SK-N-SH treated with all-trans-retinoic acid at 6 μM for 48 hours (cell line): Measurements from ENCODE around the gene GIPC2.

Source experiments
- ATAC-seq: fragments of 200-7000 bp; cut with Tn5 transposase; 3 replicates; pipeline ENCODE4 v1.9.1; 2020; ENCODE audit warnings: mild to moderate bottlenecking, moderate library complexity
- ARNTL ChIP-seq: fragments of 450-650 bp; formaldehyde crosslinking; IDR thresholded peaks from 2 replicates; pipeline ENCODE4 v1.5.0; 2020; ENCODE audit warnings: low read depth, mild to moderate bottlenecking, moderate library complexity, borderline replicate concordance
- BACH2 ChIP-seq: fragments of 250-450 bp; sonication (Bioruptor Pico); IDR thresholded peaks from 2 replicates; pipeline ENCODE4 v1.9.0; 2021; ENCODE audit warnings: mild to moderate bottlenecking, borderline replicate concordance
- CREB5 ChIP-seq: fragments of 250-450 bp; sonication (Bioruptor Pico); IDR thresholded peaks from 2 replicates; pipeline ENCODE4 v1.5.1; 2020; ENCODE audit warnings: low read depth, mild to moderate bottlenecking, moderate library complexity
- CSDC2 ChIP-seq: fragments of 250-450 bp; sonication (Bioruptor Pico); IDR thresholded peaks from 2 replicates; pipeline ENCODE4 v1.5.0; 2020; ENCODE audit warnings: mild to moderate bottlenecking, moderate library complexity
- CSRNP3 ChIP-seq: fragments of 250-450 bp; sonication (Bioruptor Pico); IDR thresholded peaks from 2 replicates; pipeline ENCODE4 v1.5.1; 2021; ENCODE audit warnings: mild to moderate bottlenecking, moderate library complexity
- ESRRG ChIP-seq: fragments of 250-450 bp; sonication (Bioruptor Pico); IDR thresholded peaks from 2 replicates; pipeline ENCODE4 v1.6.1; 2021; ENCODE audit warnings: mild to moderate bottlenecking
- GLIS3 ChIP-seq: fragments of 250-450 bp; sonication (Bioruptor Pico); IDR thresholded peaks from 2 replicates; pipeline ENCODE4 v1.5.0; 2020; ENCODE audit warnings: mild to moderate bottlenecking, moderate library complexity
- ISL1 ChIP-seq: fragments of 250-450 bp; sonication (Bioruptor Pico); IDR thresholded peaks from 2 replicates; pipeline ENCODE4 v2.1.2; 2022; ENCODE audit warnings: mild to moderate bottlenecking, moderate library complexity
- OSR1 ChIP-seq: fragments of 250-450 bp; sonication (Bioruptor Pico); IDR thresholded peaks from 2 replicates; pipeline ENCODE4 v1.8.0; 2022; ENCODE audit warnings: moderate library complexity, mild to moderate bottlenecking, inconsistent platforms
- PATZ1 ChIP-seq: fragments of 250-450 bp; sonication (Bioruptor Pico); IDR thresholded peaks from 2 replicates; pipeline ENCODE4 v1.8.0; 2020; ENCODE audit warnings: mild to moderate bottlenecking, moderate library complexity, borderline replicate concordance
- POU6F1 ChIP-seq: fragments of 250-450 bp; sonication (Bioruptor Pico); IDR thresholded peaks from 2 replicates; pipeline ENCODE4 v1.8.0; 2021; ENCODE audit warnings: low read depth, mild to moderate bottlenecking, moderate library complexity, borderline replicate concordance
- PPARA ChIP-seq: fragments of 250-450 bp; sonication (Bioruptor Pico); IDR thresholded peaks from 2 replicates; pipeline ENCODE4 v1.5.0; 2020; ENCODE audit warnings: mild to moderate bottlenecking, borderline replicate concordance
- RARB ChIP-seq: fragments of 250-450 bp; sonication (Bioruptor Pico); IDR thresholded peaks from 2 replicates; pipeline ENCODE4 v1.8.0; 2021; ENCODE audit warnings: mild to moderate bottlenecking, moderate library complexity
- SNAI2 ChIP-seq: fragments of 250-450 bp; sonication (Bioruptor Pico); IDR thresholded peaks from 2 replicates; pipeline ENCODE4 v1.5.0; 2020; ENCODE audit warnings: mild to moderate bottlenecking, moderate library complexity
- TCF4 ChIP-seq: fragments of 250-450 bp; sonication (Bioruptor Pico); IDR thresholded peaks from 2 replicates; pipeline ENCODE4 v1.8.0; 2021; ENCODE audit warnings: mild to moderate bottlenecking, moderate library complexity, borderline replicate concordance
- TOX ChIP-seq: fragments of 250-450 bp; sonication (Bioruptor Pico); IDR thresholded peaks from 2 replicates; pipeline ENCODE4 v1.8.0; 2021; ENCODE audit warnings: mild to moderate bottlenecking, moderate library complexity, borderline replicate concordance
- TSHZ2 ChIP-seq: fragments of 250-450 bp; sonication (Bioruptor Pico); IDR thresholded peaks from 2 replicates; pipeline ENCODE4 v1.5.0; 2020; ENCODE audit warnings: mild to moderate bottlenecking, moderate library complexity
- ZC3H10 ChIP-seq: fragments of 250-450 bp; sonication (Bioruptor Pico); IDR thresholded peaks from 2 replicates; pipeline ENCODE4 v1.5.1; 2021; ENCODE audit warnings: mild to moderate bottlenecking, moderate library complexity
- ZFP3 ChIP-seq: fragments of 250-450 bp; sonication (Bioruptor Pico); IDR thresholded peaks from 2 replicates; pipeline ENCODE4 v1.5.0; 2020; ENCODE audit warnings: mild to moderate bottlenecking, moderate library complexity
- ZFP30 ChIP-seq: fragments of 450-650 bp; formaldehyde crosslinking; IDR thresholded peaks from 2 replicates; pipeline ENCODE4 v1.5.0; 2022; ENCODE audit warnings: mild to moderate bottlenecking, moderate library complexity
- ZNF565 ChIP-seq: fragments of 450-650 bp; formaldehyde crosslinking; conservative IDR thresholded peaks from 2 replicates; pipeline ENCODE4 v1.5.0; 2020; ENCODE audit warnings: low read depth, mild to moderate bottlenecking, moderate library complexity
- ZNF70 ChIP-seq: fragments of 450-650 bp; formaldehyde crosslinking; IDR thresholded peaks from 2 replicates; pipeline ENCODE4 v1.5.0; 2020; ENCODE audit warnings: mild to moderate bottlenecking, moderate library complexity
- ZNF8 ChIP-seq: fragments of 450-650 bp; formaldehyde crosslinking; IDR thresholded peaks from 2 replicates; pipeline ENCODE4 v1.5.0; 2020; ENCODE audit warnings: mild to moderate bottlenecking, moderate library complexity

GIPC2 gene

GRCh38 chr1:78044796-78045562 is 787 bp upstream of the GIPC2 start:
- ATAC-seq = no peak
- TF ChIP-seq GLIS3 = no peak
- TF ChIP-seq RARB (CRISPR knock-in tag) = no peak
- no peak for TF ChIP-seq ARNTL (CRISPR knock-in tag)
- no peak for TF ChIP-seq BACH2
- TF ChIP-seq OSR1 (CRISPR knock-in tag) = no peak
- TF ChIP-seq PPARA (CRISPR knock-in tag) = no peak
- TF ChIP-seq ZFP30 (CRISPR knock-in tag) = no peak
- no peak for TF ChIP-seq CSDC2 (CRISPR knock-in tag)

GRCh38 chr1:78045563-78045925 is 222 bp upstream of the GIPC2 start:
- no peak for TF ChIP-seq ZNF70 (CRISPR knock-in tag)
- no peak for TF ChIP-seq SNAI2
- TF ChIP-seq TSHZ2 (CRISPR knock-in tag) = no peak
- no peak for TF ChIP-seq ZNF565 (CRISPR knock-in tag)
- no peak for ATAC-seq

GRCh38 chr1:78047106-78047505 is 1.3 kb downstream of the GIPC2 start:
- no peak for TF ChIP-seq TOX
- TF ChIP-seq GLIS3 = no peak
- no peak for TF ChIP-seq ZNF70 (CRISPR knock-in tag)
- TF ChIP-seq BACH2 = no peak
- no peak for TF ChIP-seq ZNF8 (CRISPR knock-in tag)
- no peak for TF ChIP-seq ESRRG
- no peak for TF ChIP-seq TSHZ2 (CRISPR knock-in tag)
- TF ChIP-seq ZNF565 (CRISPR knock-in tag) = no peak
- TF ChIP-seq PATZ1 (CRISPR knock-in tag) = no peak
- no peak for TF ChIP-seq ARNTL (CRISPR knock-in tag)
- TF ChIP-seq OSR1 (CRISPR knock-in tag) = no peak
- no peak for TF ChIP-seq ISL1 (CRISPR knock-in tag)
- no peak for TF ChIP-seq SNAI2
- TF ChIP-seq CREB5 (CRISPR knock-in tag) = no peak
- TF ChIP-seq CSDC2 (CRISPR knock-in tag) = no peak
- TF ChIP-seq TCF4 (CRISPR knock-in tag) = no peak
- no peak for TF ChIP-seq PPARA (CRISPR knock-in tag)
- no peak for TF ChIP-seq ZC3H10 (CRISPR knock-in tag)
- ATAC-seq = no peak

GRCh38 chr1:78047631-78048030 is 1.9 kb downstream of the GIPC2 start:
- ATAC-seq = no peak
- TF ChIP-seq CSRNP3 (CRISPR knock-in tag) (no peak), BACH2 (no peak), ZNF8 (CRISPR knock-in tag) (no peak), TOX (no peak), ZC3H10 (CRISPR knock-in tag) (no peak), POU6F1 (CRISPR knock-in tag) (no peak), ZFP30 (CRISPR knock-in tag) (no peak), ZFP3 (CRISPR knock-in tag) (no peak), ZNF70 (CRISPR knock-in tag) (no peak), ZNF565 (CRISPR knock-in tag) (no peak), GLIS3 (no peak)
